SK-N-SH (cell line): ENCODE data around the gene TMCC2. TPM values are rescaled to one million over a fixed set of nuclear protein-coding genes. Genes with fewer than 3 reads are reported as not detected.

Source experiments
- CTCF ChIA-PET: fragments of 300-600, 350-600 bp; formaldehyde crosslinking; extraction: SDS; loops from one replicate; lab custom pipeline; 2021; lab: Yijun Ruan, JAX
- POLR2A ChIA-PET: fragments of 350-600 bp; sonication (Branson Sonifier 250); formaldehyde crosslinking; extraction: SDS; loops from one replicate; lab custom pipeline; 2020; ENCODE audit warnings: antibody characterized with exemption, inconsistent platforms; lab: Yijun Ruan, JAX
- DNase-seq: peaks from one replicate; pipeline ENCODE4 v3.0.0; 2012
- H2AFZ ChIP-seq: fragments of 200-600 bp; sonication (generic); 2 replicates; pipeline ENCODE4 v1.8.1; 2016; ENCODE audit warnings: antibody characterized with exemption, mild to moderate bottlenecking, low read depth
- H3F3A ChIP-seq: fragments of 200-600 bp; sonication (generic); replicated peaks from 2 replicates; pipeline ENCODE3; 2016; ENCODE audit warnings: antibody characterized with exemption, mild to moderate bottlenecking; ENCODE audit not compliant: insufficient read depth
- H3K27ac ChIP-seq, 2 experiments: fragments of 200-500 bp in 1 of 2; fragments of 200-600 bp in 1 of 2; sonication (Bioruptor generic) in 1 of 2; sonication (generic), shearing (Covaris generic) in 1 of 2; 2 replicates each; pipeline versions ENCODE4 v1.5.1 to v1.6.1; 2014 to 2016; ENCODE audit warnings: low read depth in 2 of 2, inconsistent platforms in 1 of 2, low read length in 1 of 2, mild to moderate bottlenecking in 1 of 2, mixed read lengths in 1 of 2
- H3K27me3 ChIP-seq: fragments of 200-600 bp; sonication (generic), shearing (Covaris generic); 2 replicates; pipeline ENCODE4 v1.6.1; 2016; ENCODE audit warnings: mixed run types; ENCODE audit not compliant: insufficient read depth
- H3K36me3 ChIP-seq, 2 experiments: fragments of 200-500 bp in 1 of 2; fragments of 200-600 bp in 1 of 2; sonication (Bioruptor generic) in 1 of 2; sonication (generic) in 1 of 2; replicated peaks in 1 of 2; 2 replicates each; pipeline versions ENCODE3 to v1.5.1; 2014 to 2016; ENCODE audit warnings: low read length in 1 of 2, mild to moderate bottlenecking in 1 of 2; ENCODE audit not compliant: insufficient read depth in 2 of 2, control insufficient read depth in 1 of 2
- H3K4me1 ChIP-seq, 2 experiments: fragments of 200-500 bp in 1 of 2; fragments of 200-600 bp in 1 of 2; sonication (Bioruptor generic) in 1 of 2; sonication (generic), shearing (Covaris generic) in 1 of 2; 2 replicates each; pipeline versions ENCODE4 v1.5.1 to v1.6.1; 2014 to 2016; ENCODE audit warnings: low read depth in 1 of 2, low read length in 1 of 2, mixed run types in 1 of 2; ENCODE audit not compliant: insufficient read depth in 2 of 2, control insufficient read depth in 1 of 2
- H3K4me2 ChIP-seq: fragments of 200-600 bp; sonication (generic), shearing (Covaris generic); 2 replicates; pipeline ENCODE4 v1.6.1; 2017; ENCODE audit warnings: mixed run types
- H3K4me3 ChIP-seq, 2 experiments: fragments of 200-500 bp in 1 of 2; fragments of 200-600 bp in 1 of 2; sonication (Bioruptor generic) in 1 of 2; sonication (generic), shearing (Covaris generic) in 1 of 2; 2 replicates each; pipeline versions ENCODE4 v1.5.1 to v1.8.1; 2014 to 2016; ENCODE audit warnings: low read depth in 2 of 2, inconsistent platforms in 1 of 2, low read length in 1 of 2, mild to moderate bottlenecking in 1 of 2, mixed read lengths in 1 of 2, moderate library complexity in 1 of 2
- H3K79me2 ChIP-seq: fragments of 200-600 bp; sonication (generic); 2 replicates; pipeline ENCODE4 v1.8.1; 2017; ENCODE audit warnings: mild to moderate bottlenecking; ENCODE audit not compliant: insufficient read depth
- H3K9ac ChIP-seq: fragments of 200-600 bp; sonication (generic); 2 replicates; pipeline ENCODE4 v1.6.1; 2017; ENCODE audit warnings: mixed run types
- H3K9me2 ChIP-seq: fragments of 200-600 bp; sonication (generic); 2 replicates; pipeline ENCODE4 v1.6.1; 2017; ENCODE audit warnings: mixed run types
- H3K9me3 ChIP-seq: fragments of 200-600 bp; sonication (generic); 2 replicates; pipeline ENCODE4 v1.6.1; 2017; ENCODE audit warnings: mixed run types, mild to moderate bottlenecking, moderate library complexity
- H4K20me1 ChIP-seq: fragments of 200-600 bp; sonication (generic); 2 replicates; pipeline ENCODE4 v1.6.1; 2017; ENCODE audit warnings: mild to moderate bottlenecking, mixed run types; ENCODE audit not compliant: insufficient read depth
- ELF1 ChIP-seq: IDR thresholded peaks from 2 replicates; pipeline ENCODE4 v1.4.0; 2012
- EP300 ChIP-seq, 2 experiments: IDR thresholded peaks; 2 replicates each; pipeline versions ENCODE4 v1.4.0 to v1.6.1; 2012; ENCODE audit warnings: borderline replicate concordance in 1 of 2, low read depth in 1 of 2, low read length in 1 of 2
- EZH2phosphoT487 ChIP-seq: fragments of 200-600 bp; sonication (generic); IDR thresholded peaks from 2 replicates; pipeline ENCODE4 v1.6.1; 2017; ENCODE audit warnings: low read depth, mixed run types, mild to moderate bottlenecking, antibody characterized with exemption, moderate library complexity, borderline replicate concordance
- FOXM1 ChIP-seq: IDR thresholded peaks from 2 replicates; pipeline ENCODE4 v1.4.0; 2012; ENCODE audit warnings: low read depth, mild to moderate bottlenecking
- GATA2 ChIP-seq: sonication (generic); formaldehyde crosslinking; IDR thresholded peaks from 2 replicates; pipeline ENCODE4 v1.5.0; 2020; ENCODE audit warnings: mild to moderate bottlenecking, missing genetic modification reagents
- IRF3 ChIP-seq: fragments of 150-350 bp; IDR thresholded peaks from 2 replicates; pipeline ENCODE4 v1.6.1; 2016; ENCODE audit warnings: mild to moderate bottlenecking, low read depth, low read length
- MAX ChIP-seq: IDR thresholded peaks from 2 replicates; pipeline ENCODE4 v1.4.0; 2012; ENCODE audit warnings: low read depth
- MEF2A ChIP-seq: IDR thresholded peaks from 2 replicates; pipeline ENCODE4 v1.4.0; 2012; ENCODE audit warnings: low read depth, borderline replicate concordance
- NFIC ChIP-seq: IDR thresholded peaks from 2 replicates; pipeline ENCODE4 v1.4.0; 2012; ENCODE audit warnings: borderline replicate concordance
- NRF1 ChIP-seq: IDR thresholded peaks from 2 replicates; pipeline ENCODE4 v1.6.1; 2012; ENCODE audit warnings: low read depth, mild to moderate bottlenecking, low read length
- RCOR1 ChIP-seq: fragments of 150-350 bp; IDR thresholded peaks from 2 replicates; pipeline ENCODE4 v1.6.1; 2017; ENCODE audit warnings: antibody characterized with exemption, low read length
- RFX5 ChIP-seq: IDR thresholded peaks from 2 replicates; pipeline ENCODE4 v1.6.1; 2012; ENCODE audit warnings: mild to moderate bottlenecking, improper control_type of control experiment, low read length
- RXRA ChIP-seq: IDR thresholded peaks from 2 replicates; pipeline ENCODE4 v1.4.0; 2012; ENCODE audit warnings: low read depth, mild to moderate bottlenecking, borderline replicate concordance
- SIN3A ChIP-seq: IDR thresholded peaks from 2 replicates; pipeline ENCODE4 v1.6.1; 2012; ENCODE audit warnings: low read depth, mild to moderate bottlenecking, low read length, moderate library complexity, borderline replicate concordance
- TAF1 ChIP-seq: IDR thresholded peaks from 2 replicates; pipeline ENCODE4 v1.6.1; 2012; ENCODE audit warnings: low read depth, mild to moderate bottlenecking, low read length, moderate library complexity, borderline replicate concordance
- TEAD4 ChIP-seq: IDR thresholded peaks from 2 replicates; pipeline ENCODE4 v1.4.0; 2012; ENCODE audit warnings: mild to moderate bottlenecking, borderline replicate concordance; ENCODE audit not compliant: insufficient read depth
- USF1 ChIP-seq: IDR thresholded peaks from 2 replicates; pipeline ENCODE4 v1.4.0; 2012; ENCODE audit warnings: low read depth, borderline replicate concordance
- YY1 ChIP-seq: IDR thresholded peaks from 2 replicates; pipeline ENCODE4 v1.4.0; 2012; ENCODE audit warnings: low read depth, mild to moderate bottlenecking
- WGBS: methylation state at CpG from one replicate; pipeline ENCODE4 v1.1.6; 2017; ENCODE audit warnings: low lambda C conversion rate; 5-methylcytosine and 5-hydroxymethylcytosine counted together
- polyA plus RNA-seq, 3 experiments: library from polyadenylated mRNA; depleted of rRNA; stranded (reverse); fragments of >200 nt; gene quantifications; 2 replicates each; pipeline ENCODE4 v1.2.3, GENCODE V29; 2012

Gene TMCC2
- polyA plus RNA-seq, 1 of the 3 experiments (the other 2 are of a cell fraction), result 6.0 TPM

GRCh38 chr1:205247130-205247921, 19.6 kb downstream of the TMCC2 start:
- no peak overlapping the region for H3K9ac ChIP-seq
- H3K27me3 ChIP-seq, result no peaks in the 10 kb centered on the region
- H3F3A ChIP-seq, result no peaks in the 10 kb centered on the region
- no peaks in the 10 kb centered on the region for H3K9me2 ChIP-seq
- no peak for DNase-seq
- no peaks in the 10 kb centered on the region for H3K9me3 ChIP-seq
- POLR2A ChIA-PET, result no interaction called here
- H3K36me3 ChIP-seq, result no peaks in the 10 kb centered on the region
- H3K4me1 ChIP-seq, result peaks cover 7 to 20% of the 10 kb centered on the region in 2 experiments; a peak in 1 of 4 replicates
- no peak for TF ChIP-seq TEAD4
- no peak for TF ChIP-seq MAX
- no peak for TF ChIP-seq TAF1
- no peak for TF ChIP-seq MEF2A
- TF ChIP-seq YY1, result no peak
- TF ChIP-seq NFIC, result no peak
- no peak for TF ChIP-seq USF1
- no peak for TF ChIP-seq ELF1
- no peak for TF ChIP-seq EP300 (IDR thresholded peaks at IDR 0.05; ENCODE audit: borderline replicate concordance in 1 of 2, low read depth in 1 of 2, low read length in 1 of 2)
- TF ChIP-seq RXRA, result no peak
- TF ChIP-seq FOXM1, result no peak
- TF ChIP-seq RCOR1, result no peak
- no peak for TF ChIP-seq IRF3
- TF ChIP-seq NRF1, result no peak
- no peak for TF ChIP-seq GATA2
- TF ChIP-seq RFX5, result no peak
- TF ChIP-seq EZH2phosphoT487, result no peak
- TF ChIP-seq SIN3A, result no peak
- H4K20me1 ChIP-seq, result no peaks in the 10 kb centered on the region
- CTCF ChIA-PET, result interaction anchor here (1.2 to 6.8 kb wide), 8 partner anchors 9 to 441 kb away, joined by 3 to 75 read pairs (median 8); partner anchors contain the start of gene TMCC2
- H3K27ac ChIP-seq, result no peak overlapping the region
- H3K4me3 ChIP-seq, result no peak overlapping the region
- 74% methylated on average over 9 of the region's 9 CpGs for WGBS
- H3K79me2 ChIP-seq, result no peaks in the 10 kb centered on the region
- no peak overlapping the region for H2AFZ ChIP-seq
- no peak overlapping the region for H3K4me2 ChIP-seq
